GM18498 (cell line): ENCODE data around the gene HHAT.

ENCODE experiments used
- ATAC-seq: cut with Tn5 transposase; IDR thresholded peaks from one replicate; pipeline ENCODE4 v1.9.1; 2021; ENCODE audit warnings: mild to moderate bottlenecking, moderate library complexity; ENCODE audit not compliant: unreplicated experiment

Gene HHAT

DNA sequence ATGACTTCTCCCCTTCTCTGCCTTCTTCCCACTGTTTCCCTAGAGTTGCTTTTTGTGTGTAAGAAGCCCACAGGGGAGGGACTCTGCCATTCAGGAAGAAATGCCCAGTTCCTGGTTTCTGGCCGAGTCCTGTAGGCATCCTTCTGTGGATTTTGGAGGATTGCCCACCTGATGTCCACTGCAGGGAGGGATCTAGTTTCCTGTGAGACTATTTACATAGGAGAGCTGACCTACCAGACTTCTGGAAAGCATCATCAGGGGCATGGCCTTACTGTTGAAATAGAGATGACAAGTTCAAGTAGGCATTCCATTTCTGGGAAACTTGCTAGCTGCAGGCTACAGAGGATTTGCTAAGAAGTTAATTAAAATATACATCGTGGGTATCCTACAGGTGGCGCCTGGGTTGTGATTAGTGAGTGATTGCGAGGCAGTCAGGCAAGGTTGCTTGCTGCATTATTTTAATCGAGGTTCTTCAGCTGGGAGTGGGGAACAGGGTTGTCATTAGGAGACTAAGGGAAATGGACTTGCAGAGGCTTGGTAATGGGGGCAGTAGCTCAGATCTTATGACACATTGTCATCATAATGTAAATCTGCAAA lies 148.7 kb downstream of the HHAT start:
- no peak for ATAC-seq

DNA sequence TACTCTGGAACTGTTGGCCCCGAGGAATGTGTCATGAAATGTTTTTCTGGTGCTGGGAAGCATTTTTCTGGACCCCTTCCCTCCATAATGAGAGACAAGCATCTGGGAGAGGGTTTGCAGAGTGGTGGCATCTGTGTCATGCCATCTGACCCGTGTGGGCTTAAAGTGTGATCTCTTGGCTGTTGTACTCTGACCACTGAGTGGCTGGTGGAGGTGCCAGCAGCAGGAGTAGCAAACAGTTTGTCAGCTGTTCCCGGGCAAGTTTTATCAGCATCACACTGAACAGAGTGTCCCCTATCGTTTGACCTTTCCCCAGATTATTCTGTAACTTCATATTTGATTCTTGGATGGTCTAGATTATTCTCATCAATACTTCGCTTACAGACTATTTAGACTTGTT lies 150.1 kb downstream of the HHAT start:
- no peak for ATAC-seq

DNA sequence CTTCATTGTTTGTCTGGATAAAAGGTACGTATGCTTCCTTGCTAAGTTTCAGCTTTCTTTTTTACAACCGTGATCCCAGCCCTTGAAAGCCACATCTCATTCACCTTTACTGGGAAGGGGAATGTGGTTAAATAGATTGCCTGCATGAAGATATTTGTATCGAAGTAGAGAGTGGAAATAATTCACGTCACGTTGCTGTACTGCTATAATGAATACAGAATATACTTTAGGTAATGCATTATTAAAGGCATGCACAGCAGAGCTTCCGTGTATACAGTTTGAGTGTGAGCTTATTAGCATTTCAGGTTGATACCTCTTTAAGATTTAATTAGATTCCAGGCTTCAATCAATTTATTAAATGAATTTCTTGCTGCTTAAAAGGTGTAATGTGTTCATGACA lies 153.8 kb downstream of the HHAT start:
- ATAC-seq: no peak

DNA sequence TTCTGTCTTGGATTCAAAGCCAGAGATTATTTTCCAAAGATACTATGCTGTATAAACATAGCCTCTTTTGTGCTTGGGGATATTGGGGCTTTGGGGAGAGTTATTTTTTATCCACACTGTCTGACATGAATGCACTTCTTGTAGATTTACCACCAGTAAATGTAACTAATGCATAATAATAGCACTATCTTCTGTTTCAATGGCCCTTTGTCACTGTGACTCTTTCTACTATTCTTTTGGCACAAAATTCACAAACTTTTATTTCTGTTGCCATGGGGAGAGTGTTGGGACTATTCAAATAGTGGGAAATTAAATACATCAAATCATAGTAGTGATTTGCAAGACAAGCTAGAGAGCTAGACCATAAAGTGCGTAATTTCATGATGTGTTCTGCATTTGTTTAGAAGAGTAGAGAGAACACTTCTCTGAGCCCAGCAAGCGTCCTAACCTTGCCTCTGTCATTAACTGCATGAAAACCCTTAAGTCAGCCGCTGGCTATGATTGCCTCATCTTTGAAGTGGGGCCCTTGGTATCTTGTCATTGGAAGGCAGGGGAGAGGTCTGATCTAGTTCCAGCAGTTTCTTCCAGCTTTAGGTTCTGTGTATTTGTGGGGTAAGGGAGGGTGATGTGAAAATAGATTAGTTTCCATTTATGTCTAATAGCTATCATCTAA lies 154.4 kb downstream of the HHAT start:
- ATAC-seq: no peak

DNA sequence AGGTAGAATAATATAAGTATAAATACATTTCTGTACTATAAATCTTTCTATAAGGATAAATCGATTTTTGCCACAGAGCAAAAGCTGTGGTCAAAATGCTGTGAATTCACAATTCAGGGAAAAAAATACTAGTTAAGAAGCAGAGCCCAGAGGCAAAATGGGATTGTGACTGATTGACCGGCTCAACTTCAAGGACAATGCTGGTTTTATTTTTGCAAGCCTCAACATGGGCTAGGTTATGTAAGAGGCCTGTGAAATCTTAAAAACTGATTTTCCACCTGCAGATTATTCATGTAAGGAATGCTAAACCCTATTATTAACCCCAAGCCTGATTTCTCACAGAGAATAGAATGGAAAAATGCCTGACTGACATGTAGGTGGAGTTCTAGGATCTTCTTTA lies 155.1 kb downstream of the HHAT start:
- no peak for ATAC-seq

DNA sequence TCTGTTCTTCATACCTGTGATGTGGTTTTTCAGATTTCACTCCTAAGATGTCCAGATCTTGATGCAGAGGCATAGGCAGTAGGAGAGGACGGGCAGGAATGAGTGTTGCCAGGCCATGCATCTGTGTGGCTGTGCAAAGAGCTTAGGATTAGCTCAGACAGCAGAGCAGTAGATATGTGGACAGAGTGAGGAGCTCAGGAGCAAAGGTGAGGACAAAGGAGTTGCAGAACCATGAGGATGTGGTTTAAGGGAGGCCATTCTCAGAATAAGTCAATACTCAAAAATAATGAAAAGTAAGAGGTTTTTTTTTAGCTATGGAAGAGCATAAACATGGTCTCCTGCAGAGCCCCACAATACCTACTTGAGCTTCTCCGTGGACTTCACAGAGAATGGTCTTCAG lies 158.3 kb downstream of the HHAT start:
- no peak for ATAC-seq

DNA sequence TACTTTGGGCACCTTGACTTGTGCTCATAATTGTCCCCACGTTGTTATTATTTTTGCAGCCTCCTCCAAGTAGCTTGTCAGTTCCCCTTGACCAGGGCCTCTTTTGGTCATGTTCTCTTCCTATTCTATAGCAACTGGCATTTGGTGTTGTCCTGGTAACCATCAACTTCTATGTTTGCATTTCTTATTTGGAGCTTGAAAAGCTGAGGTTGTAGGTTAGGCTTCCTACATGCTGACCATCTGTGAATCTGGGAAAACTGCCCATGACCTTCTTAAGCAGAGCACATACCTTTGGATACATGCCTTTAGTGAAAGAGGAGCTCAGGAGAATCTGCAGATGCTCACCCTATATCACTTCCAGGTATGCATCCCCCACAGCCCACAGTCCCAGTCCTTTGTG lies 160.8 kb downstream of the HHAT start:
- no peak for ATAC-seq

DNA sequence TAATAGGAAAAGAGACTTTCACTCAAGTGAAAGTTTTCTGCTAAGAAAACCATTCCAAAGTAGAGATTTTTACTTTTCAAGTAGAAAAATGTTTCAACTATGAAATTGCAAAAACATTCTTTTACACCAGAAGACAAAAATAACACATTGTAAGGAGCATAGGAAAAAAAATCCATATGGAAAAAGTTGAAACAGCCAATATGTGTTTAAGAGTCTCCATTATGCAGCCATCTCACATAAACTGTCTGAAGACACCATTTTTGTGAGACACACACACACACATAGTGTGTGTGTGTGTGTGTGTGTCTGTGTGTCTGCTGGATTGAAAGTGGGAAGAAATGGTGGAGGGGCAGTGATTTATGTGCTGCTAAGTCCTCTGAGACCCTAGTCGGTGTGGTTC lies 162.1 kb downstream of the HHAT start:
- ATAC-seq: no peak

DNA sequence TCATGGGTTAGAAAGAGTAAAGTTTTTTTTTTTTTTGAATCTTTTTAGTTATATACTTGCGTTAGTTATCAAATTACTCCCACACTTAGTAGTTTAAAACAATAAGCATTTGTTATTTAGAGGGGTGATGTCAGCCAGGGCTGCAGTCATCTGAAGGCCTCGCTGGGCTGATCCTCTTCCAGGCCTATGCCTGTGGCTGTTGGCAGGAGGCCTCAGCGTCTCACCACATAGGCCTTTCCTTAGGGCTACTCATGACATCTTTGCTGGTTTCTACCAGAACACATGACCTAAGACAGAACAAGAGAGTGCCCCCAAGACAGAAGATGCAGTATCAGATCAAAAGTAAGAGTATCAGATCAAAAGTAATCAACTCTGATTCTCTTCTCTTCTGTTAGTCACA lies 167.4 kb downstream of the HHAT start:
- ATAC-seq: no peak

DNA sequence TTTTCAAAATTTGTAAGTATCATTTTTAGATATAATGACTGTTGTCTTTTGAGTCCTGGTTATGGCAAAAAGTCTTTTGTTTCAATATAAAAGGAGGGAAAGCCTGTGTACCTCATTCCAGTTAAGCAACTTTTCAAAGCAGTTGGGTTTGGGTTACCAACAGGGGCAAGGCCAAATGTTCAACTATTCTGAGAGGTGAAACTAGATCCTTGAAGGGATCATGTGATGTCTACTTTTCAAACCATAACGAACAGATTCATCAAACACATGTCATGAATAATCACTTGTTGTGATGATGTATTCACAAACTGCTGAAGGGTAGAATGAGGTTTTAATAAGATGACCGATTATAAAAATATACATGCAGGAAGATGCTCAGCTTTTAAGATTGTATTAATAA lies 171.3 kb downstream of the HHAT start:
- no peak for ATAC-seq

DNA sequence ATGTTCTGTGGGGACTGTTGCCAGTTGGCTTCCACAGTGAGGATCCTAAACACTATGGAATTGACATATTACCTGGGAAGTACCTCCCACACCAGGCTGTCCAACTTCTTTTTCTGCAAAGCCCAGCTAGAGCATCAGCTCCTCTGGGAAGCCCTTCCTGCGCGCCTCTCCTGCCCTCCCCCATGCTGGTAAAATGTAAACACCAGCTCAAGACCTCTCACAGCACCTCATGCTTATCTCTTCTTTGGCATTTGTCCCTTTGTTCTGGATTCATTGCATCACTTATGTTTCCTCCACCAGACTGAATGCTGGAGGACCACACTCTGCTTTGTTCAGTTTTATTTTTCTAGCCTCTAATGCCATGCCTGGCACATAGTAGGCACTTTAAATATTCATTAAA lies 172.1 kb downstream of the HHAT start:
- ATAC-seq: no peak

DNA sequence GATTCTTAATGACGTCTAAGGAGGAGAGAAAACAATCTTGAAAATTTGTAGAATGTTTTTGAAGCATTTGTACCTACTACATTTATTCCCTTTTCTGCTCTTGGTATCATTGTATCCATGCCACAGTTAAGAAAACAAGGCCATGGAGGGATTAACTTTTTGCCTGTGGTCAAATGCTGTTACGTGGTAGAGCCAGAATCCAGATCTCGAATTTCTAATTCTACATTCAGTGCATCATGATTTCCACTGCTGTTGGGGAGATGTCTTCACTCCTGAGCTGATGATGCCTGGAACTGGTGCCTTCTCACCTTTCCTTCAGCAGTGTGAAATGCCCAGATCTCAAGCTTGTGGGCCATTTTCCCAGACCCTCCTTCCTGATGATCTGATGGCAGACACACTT lies 175.6 kb downstream of the HHAT start:
- no peak for ATAC-seq

DNA sequence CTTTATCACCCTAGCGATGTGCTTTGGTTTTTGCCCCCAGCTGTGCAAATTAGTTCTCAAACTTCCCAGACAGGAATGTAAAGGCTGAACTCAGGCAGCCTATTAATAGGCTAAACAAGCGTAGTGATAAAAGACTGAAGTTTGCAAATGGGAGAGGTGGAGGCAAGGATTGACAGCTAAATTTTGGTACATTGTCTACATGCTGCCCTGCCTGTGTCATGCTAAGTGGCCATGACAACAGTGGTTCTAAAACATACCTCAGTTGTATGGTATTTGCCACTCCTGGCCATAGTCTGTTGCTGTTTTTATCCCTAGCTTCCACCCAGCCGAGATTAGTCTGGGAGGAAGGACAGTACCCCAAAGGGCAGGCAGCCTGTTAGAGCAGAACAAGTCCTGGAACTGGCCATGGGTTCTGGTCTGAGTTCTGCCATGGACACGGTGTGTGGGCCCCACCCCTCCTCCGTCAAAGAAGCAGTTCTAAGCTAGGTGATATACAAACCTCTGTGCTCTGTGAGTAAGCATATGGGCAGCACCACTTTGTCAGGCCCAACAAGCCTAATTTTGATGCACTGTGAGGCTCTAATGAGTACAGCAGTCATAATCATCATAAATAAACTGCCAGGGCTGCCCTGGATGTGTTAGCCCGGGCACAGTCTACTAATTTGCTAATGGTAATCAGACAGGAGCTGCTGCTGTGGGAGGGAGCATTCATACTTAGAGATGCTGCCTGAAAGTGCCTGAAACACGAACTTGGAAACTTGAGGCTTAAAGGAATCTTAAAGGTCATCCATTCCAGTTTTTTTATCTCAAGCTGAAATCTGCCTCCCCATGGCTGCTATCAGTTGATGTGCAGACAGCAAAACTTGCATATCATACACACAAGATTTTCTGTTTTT lies 177.1 kb downstream of the HHAT start:
- ATAC-seq: no peak

DNA sequence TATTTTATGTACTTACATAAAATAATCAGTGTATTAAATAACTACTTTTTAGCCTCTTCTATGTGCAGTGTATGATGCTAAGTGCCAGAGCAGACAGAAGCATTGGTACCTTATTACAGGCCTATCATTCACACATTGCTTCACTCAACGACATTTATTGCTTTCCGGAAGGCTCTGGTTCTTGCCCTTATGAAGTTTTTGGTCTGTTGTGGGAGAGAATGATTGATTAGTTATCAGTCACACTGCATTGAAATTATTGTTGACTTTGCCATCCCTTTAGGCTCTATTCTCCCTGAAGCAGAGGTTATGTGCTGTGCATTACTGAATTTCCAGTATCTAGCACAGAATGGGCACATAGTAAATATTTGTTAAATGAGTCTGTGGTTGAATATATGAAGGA lies 178.0 kb downstream of the HHAT start:
- no peak for ATAC-seq

DNA sequence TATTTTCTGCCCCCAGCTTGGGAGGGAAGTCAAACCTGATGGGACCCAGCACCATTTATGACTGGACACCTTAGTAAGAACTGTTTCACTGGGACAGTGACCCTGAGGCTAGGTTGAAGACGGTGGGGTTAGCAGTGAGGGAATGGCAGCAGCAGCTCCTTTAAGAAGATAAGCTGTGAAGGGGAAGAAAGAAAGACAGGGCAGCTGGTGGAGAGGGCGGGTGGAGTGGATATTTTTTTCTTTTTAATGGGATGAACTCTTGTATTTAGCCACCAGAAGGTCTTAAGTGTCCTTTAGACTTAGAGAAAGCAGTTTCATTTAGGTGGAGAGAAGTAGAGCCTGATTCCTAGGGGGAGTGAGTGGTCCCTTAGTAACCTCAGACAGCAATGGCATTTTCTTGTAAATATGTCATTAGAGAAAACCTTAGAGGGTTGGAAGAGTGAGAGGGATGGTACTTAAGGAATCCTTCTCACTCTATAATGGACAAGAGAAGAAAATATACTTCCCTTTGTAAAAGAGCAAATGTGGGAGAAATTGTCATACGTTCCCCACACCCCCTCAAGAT lies 187.5 kb downstream of the HHAT start:
- no peak for ATAC-seq

DNA sequence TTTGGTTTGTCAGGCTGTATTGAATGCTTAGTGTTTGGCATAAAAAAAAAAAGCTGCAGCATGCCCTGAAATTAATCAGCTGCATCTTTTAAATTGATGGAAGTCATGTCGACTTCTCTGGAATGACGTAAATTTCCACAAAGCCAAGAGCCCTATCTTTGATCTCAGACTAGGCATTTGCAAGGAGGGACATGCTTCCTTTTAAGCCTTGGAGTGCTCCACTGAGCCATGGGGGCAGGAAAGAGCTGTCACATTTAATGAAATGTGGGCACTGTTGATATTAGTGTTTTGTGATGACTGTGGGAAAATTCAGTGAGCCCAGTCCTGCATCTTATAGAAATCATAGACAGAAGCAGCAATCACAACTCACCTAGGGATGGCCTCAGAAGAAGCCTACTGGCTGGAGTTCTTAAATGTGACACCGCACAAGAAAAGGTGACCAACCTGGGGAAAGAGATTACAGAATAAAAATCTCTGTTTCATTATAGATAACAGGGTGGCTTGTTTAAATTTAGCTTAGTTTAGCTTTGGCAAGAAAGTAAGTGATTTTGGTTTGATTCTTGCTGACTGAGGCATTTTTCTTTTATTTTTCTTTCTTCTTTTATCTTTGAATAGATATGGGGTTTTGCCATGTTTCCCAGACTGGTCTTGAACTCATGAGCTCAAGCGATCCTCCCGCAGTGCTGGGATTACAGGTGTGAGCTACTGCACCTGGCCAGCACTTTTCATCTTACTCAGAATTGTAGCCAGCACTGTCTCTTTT lies 188.2 kb downstream of the HHAT start:
- ATAC-seq: no peak

DNA sequence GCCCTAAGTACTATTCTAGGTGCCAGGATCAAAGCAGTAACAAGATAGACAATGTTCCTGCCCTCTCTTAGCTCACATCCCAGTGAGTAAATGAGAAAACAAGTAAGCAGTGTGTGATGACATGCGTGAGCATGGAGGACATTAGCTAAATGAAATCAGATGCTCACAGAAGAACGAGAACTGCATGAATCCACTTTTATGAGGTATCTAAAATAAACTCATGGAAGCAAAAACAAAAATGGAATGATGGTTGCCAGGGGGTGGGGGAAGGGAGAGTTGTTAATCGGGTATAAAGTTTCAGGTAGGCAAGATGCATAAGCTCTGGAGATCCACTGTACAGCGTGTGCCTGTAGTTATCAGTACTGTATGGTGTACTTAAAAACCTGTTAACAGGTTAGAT lies 195.1 kb downstream of the HHAT start:
- no peak for ATAC-seq

DNA sequence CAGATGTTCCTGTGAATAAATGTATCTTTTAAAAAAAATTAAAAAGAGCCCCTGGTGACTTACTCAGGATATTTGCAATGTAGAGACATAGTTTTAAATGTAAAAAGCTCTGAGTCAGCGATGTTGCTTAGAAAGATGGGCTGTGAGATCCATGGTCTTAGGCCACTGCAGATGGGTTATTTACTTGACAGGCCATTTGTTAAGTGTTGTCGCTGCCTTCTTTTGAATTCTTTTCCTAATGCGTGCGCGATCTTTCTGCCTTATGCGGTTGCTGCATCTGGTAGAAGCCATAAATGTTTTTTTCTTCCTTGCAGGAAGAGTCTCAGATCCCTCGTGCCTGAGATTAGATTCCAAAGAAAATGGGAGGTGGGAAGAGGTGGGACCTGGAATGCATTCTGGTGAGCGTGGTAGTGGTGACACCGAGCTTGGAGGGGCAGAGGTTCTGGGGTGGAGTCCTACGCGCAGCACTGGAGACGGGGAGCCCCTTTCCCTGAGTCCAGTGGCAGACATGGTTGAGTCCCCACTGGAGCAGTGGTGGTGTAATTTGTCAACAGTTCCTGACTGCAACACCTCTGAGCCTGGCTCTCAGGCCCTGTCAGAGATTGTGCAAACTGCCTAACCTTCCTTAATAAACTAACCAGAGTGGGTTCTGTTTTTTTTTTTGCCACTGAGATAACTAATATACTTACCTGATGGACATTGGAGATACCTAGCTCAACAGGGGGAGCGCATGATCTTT lies 197.2 kb downstream of the HHAT start:
- no peak for ATAC-seq

DNA sequence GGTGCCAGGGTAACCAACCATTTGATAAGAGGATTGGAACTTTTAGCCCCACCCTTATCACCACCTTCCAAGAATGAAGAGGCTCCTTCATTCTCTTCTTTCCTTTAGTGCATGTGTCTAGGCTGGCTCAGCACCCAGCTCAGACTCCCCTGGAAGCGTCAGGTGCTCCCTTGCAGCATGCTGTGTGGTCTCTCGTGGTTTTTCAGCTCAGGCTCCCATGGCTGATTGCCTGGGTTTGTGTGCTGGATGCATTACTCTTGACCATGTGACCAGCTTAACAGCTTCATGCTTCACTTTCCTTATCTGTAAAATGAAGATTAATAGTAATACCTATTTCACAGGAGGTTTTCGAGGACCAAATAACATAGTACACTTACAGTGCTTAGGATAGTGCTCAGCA lies 198.4 kb downstream of the HHAT start:
- no peak for ATAC-seq

DNA sequence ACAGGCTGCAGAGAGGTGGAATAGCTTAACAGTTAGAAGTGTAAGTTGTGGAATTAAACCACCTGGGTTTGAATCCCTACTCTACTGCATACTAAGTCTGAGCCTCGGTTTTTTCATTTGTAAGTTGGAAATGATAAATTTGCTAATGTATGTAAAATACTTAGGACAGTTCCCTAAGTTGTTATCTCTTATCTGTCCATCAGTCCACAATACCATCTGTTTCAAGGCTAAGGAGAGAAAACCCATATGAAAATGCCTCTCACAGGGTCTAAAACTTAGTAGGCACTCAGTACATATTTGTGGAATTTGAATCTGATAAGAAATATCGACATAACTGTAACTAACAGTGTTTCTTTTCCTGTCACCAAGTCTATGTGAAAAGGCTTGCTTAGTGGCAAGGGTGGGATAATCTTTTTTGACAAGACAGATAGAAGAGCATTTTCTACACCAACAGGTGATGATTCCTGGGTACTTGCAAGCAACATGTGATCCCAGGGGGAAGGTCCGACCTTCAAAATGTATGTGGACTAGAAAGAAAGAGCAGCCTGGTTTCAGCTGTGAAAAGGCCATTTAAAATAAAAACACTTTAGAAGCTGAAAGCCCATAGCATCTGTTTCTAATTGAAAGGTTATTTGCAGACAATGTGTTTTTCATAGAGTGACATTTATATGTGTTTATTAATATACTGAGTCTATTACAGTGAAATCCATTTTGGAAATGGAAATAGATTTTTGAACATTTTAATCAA lies 202.9 kb downstream of the HHAT start:
- ATAC-seq: no peak
